ENCODE measurements around the gene MBD3L5. TPM values are rescaled to one million over a fixed set of nuclear protein-coding genes. Genes with fewer than 3 reads are reported as not detected.

The MBD3L5 gene
- total and polyA plus RNA-seq, 4 donors, result not detected

- Histone ChIP-seq H3K4me1 (ENCODE audit: control insufficient read depth in 4 of 4, insufficient read depth in 4 of 4, low read length in 3 of 4) (no peaks in the 10 kb centered on the region), H3K27me3 (ENCODE audit: control insufficient read depth in 4 of 4, insufficient read depth in 4 of 4, low read length in 3 of 4) (no peaks in the 10 kb centered on the region), H3K9me3 (ENCODE audit: control insufficient read depth in 4 of 4, low read length in 3 of 4) (peaks cover 30 to 87% (median 54%) of the 10 kb centered on the region in 4 donors), H3K27ac (ENCODE audit: low read depth in 1 of 2, low read length in 2 of 2) (no peak overlapping the region), H3K36me3 (ENCODE audit: control insufficient read depth in 4 of 4, insufficient read depth in 3 of 4, low read depth in 1 of 4, low read length in 3 of 4) (peaks cover 59 to 93% (median 87%) of the 10 kb centered on the region in 4 donors), H3K9ac (ENCODE audit: low read depth in 1 of 2, low read length in 2 of 2) (no peak overlapping the region), H3K4me3 (ENCODE audit: low read depth in 1 of 3, low read length in 3 of 3) (no peak overlapping the region)
- no peak for TF ChIP-seq RAD21 (IDR thresholded peaks at IDR 0.05)
- no peak for TF ChIP-seq TAF1 (conservative IDR thresholded peaks at IDR 0.05)
- no peak for TF ChIP-seq CTCF (IDR thresholded peaks at IDR 0.05; ENCODE audit: low read depth, low read length, missing input control)
- TF ChIP-seq YY1 (IDR thresholded peaks at IDR 0.05), result no peak
- no peak for TF ChIP-seq RXRA (IDR thresholded peaks at IDR 0.05)
- TF ChIP-seq FOXA1 (IDR thresholded peaks at IDR 0.05), result no peak
- no peak for TF ChIP-seq SP1 (IDR thresholded peaks at IDR 0.05)
- 98% methylated on average over 2 of the region's 2 CpGs for WGBS
- DNase-seq (ENCODE audit: low spot score), result no peak
These were observed 47.6 kb downstream of the MBD3L5 start for GRCh38 chr19:7078008-7078407.

Other genes with a start within 250 kb of the MBD3L5 start
- 10 to 100 TPM in 1 of 2 donors, 1 to 10 TPM in 1; 2.0 to 16.2 TPM for gene ADGRE1, start 143.0 kb upstream of the MBD3L5 start, total RNA-seq
- 1 to 10 TPM in 1 of 2 donors, under 1 TPM in 1; 0.39 to 1.5 TPM for gene ADGRE1, start 143.0 kb upstream of the MBD3L5 start, polyA plus RNA-seq
- not detected for gene MBD3L2B, start 9.1 kb upstream of the MBD3L5 start, total RNA-seq
- gene MBD3L2B, start 9.1 kb upstream of the MBD3L5 start, polyA plus RNA-seq, result not detected
- gene MBD3L4, start 9.6 kb downstream of the MBD3L5 start, total RNA-seq, result not detected
- gene MBD3L4, start 9.6 kb downstream of the MBD3L5 start, polyA plus RNA-seq, result not detected
- not detected for gene MBD3L2, start 18.7 kb downstream of the MBD3L5 start, total RNA-seq
- gene MBD3L2, start 18.7 kb downstream of the MBD3L5 start, polyA plus RNA-seq, result not detected
- gene MBD3L3, start 28.1 kb downstream of the MBD3L5 start, total RNA-seq, result not detected
- gene MBD3L3, start 28.1 kb downstream of the MBD3L5 start, polyA plus RNA-seq, result not detected
- gene ZNF557, start 39.1 kb downstream of the MBD3L5 start, total RNA-seq, result 1 to 10 TPM; 5.4 to 6.0 TPM
- gene ZNF557, start 39.1 kb downstream of the MBD3L5 start, polyA plus RNA-seq, result 1 to 10 TPM; 1.4 to 2.2 TPM